ENCODE results near the gene SV2C.
"Not testable (repeated sequence)": the region's sequence is repeated elsewhere in the genome, so short reads cannot be mapped to it uniquely, and the experiment has no call there.

Gene SV2C

DNA sequence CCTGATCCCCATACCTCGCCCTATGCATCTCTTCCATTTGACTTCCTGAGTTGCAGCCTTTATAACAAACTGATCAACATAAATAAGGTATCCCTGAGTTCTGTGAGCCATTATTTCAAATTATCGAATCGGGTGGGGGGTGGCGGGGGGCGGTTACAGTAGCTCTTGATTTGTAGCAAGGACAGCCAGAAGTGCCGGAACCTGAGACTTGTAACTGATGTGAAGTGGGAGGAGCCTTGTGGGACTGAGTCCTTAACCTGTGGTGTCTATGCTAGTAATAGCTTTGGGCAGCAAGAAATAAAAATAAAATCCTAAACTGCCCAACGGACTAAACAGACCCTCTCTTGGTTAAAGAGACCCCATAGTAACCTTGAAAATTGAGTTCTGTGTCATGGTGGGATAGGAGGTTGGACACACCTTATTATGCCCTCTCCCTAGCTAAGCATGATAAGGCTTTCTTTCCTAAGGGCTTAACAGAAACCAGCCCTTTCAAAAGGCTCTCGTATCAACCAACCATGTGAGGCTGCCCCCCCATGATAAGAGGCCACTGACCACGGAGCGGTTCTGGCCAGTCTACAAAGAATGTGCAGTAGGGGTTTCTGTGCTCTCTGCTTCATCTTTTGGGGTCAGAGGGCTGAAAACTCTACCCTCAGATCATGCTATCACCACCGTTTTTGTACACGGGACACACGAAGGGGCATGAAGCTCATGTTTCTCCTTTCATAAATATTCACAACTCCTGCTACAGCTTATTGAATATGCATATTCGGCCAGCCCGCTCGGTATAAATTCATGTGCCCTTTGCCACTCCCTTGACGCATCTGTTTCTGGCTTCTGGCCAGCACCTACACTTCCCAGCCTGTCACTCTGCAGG lies 280.4 kb downstream of the SV2C start:
- no peak for DNase-seq

DNA sequence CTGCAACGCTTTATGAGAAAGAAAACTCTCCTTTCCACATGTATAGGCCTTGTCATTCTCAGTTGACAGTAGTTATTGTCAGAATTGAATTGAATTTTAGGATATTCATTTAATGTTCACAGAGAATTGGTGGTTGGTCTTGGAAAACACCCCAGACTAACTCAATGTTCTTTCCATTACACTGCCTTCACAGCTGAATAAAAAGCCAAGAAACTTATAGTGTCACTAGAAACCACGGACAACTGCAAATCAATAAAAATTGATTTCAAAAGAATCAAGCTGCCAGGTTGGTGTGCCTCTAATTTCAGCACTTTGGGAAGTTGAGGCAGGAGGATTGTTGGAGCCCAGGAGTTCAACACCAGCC lies 281.0 kb downstream of the SV2C start:
- no peak for DNase-seq

DNA sequence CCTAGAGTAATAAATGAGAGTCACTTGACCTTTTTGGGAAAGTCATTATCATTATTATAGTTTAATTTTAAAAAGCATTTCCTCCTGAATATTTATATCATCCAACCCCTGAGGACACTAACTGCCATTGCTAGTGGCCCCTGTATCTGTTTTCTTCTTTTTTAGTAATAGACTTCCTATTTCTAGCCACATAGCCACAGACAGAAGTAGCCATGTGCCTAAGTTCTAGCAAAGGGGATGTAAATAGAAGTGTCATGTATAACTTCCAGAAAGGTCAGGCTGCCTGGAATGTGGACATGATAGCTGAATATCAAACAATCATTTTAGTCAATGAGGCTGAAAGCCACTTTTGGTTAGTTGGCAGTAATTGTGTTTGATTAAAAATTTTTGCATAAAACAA lies 282.4 kb downstream of the SV2C start:
- no peak for DNase-seq

DNA sequence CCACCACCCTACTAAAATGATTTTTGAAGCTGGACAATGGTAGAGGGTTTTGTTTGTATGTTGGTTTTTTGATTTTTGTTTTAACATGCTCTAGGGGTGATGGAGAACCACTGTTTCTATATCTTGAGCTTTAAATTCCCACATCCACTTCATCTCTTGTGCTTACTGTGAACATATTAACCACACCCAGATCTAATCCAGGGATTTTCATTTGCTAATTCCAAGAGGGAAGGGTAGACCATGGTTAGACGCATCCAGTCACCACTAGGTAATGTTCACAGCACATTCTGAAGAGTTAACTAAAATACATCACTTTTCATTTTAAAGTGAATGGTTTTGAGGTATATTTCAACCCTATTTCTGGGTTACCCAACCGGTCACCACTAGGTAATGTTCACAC lies 283.4 kb downstream of the SV2C start:
- no peak for DNase-seq

DNA sequence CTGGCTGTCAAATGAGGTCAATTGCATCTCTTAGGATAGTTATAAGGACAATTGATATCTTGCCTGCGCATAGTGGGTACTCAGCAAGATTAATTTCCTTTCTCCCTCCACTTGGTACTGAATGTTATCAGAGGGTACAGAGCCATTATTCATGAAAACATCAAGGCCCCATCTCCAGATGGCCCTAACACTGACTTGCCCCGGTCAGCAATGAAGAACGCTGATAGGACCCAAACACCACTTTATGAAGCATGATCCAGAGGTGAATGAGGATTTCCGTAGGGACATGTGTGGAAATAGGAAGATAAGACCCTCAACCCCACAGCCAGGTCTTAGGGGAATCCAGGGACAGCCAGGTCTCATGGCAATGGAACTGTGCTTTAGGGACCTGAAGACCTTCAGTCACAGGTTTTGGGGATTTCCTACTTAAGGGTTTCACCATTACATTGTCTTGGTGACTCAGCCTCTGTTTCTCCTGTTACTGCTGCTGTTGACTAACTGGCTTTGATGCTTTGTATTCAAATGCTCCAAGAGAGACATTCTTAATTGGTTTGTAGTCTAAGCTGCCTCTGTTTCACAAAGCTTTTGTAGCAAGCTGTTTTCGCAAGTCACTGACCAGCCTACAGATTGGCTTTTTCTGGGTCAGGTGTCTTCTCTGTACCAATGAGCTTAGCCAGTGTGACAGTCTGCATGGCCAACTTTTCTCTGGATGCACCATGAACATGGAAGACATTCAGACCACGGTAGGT lies 284.6 kb downstream of the SV2C start:
- no peak for DNase-seq

DNA sequence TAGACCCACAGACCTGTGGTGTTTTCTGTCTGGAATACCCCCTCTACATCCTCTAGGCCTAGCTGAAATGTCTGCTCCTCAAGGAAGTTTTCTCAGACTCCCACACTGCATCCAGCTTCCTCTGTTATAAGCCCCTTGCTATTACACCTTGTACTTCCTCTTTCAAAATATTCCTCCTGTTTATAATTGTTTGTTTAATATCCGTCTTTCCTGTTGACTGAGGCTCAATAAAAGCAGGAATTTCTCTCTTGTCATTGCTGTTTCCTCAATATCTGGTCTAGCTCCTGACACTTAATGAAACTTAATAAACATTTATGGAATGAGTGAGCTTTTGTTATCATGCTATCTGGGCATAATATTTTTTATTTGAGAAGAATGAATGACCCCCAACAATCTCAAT lies 285.8 kb downstream of the SV2C start:
- no peak for DNase-seq

DNA sequence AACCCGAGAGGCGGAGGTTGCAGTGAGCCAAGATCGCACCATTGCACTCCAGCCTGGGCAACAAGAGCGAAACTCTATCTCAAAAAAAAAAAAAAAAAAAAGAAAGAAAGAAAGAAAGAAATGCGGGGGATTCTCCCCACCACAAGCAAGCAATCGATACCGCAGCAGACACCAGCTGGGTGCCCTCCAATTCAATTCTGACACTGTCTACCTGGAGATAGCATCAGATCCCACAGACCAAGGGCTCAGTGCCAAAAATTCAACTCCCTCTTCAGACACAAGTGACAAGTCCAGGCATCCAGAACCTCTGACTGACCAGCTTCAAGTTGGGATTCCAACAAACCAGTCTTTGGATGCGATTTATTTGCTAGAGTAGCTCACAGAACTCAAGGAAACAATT lies 286.5 kb downstream of the SV2C start:
- DNase-seq: not testable (repeated sequence)

DNA sequence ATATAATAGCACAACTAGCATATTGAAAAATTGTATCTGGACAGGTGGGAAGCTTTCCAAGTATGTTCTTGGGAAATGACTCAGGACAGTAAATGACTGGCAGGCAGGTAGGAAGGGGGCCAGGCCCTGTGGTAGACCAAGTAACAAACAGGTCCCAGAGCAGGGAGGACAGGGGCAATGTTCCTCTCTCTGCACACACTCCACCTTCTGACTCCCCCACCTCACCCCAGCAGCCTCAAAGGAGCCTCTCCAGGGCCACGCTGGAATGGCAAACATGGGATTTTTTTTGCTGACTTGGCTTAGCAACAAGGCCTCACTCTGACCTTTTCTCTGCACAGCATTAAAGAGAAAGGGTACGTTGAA lies 288.8 kb downstream of the SV2C start:
- no peak for DNase-seq

DNA sequence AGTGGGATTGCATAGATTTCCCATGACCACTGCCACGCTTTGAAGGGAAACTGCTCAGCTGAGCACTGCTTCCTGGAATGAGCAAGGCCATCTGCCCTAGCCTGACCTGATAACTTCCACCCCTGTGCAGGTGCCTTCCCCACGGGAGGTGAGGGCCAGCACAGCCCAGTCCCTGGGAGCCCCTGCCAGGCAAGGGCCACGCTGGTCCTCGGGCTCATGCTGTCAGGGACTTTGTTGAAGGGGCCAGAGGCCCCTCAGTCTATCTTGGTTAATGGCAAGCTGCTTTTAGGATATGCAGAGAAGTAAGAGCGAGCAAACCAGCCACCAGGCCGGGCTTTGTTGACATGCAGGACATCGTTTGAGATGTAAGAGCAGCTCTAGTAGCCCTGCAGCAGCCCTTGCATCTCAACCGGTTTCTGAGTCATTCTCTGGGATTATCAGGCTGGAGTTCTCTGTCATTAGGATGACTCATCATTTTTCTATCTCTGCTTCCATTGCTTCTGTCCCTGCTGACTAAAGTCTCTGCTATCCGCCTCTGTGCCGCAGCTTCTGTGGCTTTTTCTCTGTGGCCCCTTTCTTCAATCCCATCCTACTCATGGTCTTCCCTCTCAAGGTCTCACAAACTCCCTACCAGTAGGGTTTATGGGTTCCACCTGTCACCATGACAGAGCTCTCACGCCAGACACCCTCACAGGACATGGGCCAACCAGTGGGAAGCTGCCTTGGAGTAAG lies 289.3 kb downstream of the SV2C start:
- no peak for DNase-seq

DNA sequence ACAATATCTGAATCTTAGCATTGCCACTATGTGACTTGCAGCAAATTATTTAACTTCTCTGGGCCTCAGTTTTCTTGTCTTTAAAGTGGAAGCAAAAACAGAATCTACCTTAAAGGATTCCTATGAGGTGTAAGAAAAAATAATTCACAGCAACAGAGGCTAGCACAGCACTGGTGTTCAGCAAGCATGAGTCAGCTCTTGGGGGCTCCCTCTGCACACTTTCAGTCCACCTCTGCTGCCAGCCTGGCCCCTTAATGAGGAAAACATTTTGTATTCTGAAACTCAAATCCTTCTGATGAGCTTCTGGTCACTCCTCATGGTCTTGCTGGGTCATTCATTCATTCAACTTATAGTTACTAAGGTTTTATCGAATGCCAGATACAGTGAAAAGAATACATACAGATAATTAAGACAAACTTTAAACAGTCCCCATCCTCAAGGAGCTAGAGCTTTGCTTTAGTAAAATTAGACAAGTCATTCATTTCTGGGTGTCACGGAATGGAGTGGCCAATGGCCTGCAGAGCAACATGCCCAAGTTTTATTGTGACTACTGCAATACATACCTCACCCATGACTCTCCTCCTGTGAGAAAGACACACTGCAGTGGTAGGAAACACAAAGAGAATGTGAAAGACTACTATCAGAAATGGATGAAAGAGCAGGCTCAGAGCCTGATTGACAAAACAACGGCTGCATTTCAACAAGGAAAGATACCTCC lies 293.1 kb downstream of the SV2C start:
- DNase-seq: no peak

DNA sequence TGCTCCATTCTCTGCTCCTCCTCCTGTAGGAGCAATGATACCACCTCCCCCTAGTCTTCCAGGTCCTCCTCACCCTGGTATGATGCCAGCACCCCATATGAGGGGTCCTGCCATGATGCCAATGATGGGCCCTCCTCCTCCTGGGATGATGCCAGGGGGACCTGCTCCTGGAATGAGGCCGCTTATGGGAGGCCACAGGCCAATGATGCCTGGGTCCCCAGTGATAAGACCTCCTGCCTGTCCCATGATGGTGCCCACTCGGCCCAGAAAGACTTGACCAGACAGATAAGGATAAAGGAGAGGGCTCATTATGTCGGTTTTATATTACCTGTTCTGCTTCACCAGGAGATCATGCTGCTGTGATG lies 293.7 kb downstream of the SV2C start:
- no peak for DNase-seq

DNA sequence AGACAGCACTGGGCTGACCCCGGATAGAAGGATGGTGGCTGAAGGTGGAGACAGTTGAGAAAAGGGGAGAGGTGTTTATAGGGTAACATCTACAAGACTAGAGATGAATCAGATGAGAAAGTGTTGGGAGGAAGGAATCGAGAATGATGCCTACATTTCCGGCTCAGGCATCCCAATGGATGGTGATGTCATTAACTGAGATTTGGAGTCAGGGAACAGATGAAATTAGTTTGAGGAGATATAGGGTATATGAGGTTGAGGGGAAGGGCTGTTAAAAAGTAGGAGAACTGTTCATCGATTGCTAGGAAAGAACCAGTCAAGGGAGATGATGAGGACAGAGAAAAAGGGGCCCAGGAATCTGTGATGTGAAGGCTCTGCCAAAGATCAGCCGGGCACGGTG lies 295.2 kb downstream of the SV2C start:
- no peak for DNase-seq

DNA sequence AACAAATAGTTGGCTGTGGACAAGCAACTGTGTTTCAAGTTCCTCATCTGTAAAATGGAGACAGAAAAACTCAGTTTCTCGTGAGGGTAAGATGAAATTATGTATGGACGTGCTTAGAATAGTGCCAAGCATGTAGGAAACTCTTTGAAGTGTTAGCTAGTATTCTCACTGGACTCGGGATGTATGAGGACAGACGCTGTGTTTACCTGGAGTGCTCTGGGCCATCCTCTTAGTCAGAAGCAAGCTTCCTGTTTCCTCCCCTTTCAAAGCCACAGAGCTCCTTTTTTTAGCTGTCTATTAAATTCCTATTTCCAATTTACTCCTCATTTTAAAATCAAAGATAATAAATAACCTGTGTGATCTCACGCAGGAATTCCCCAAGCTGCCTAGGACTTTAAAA lies 296.1 kb downstream of the SV2C start:
- DNase-seq: no peak

DNA sequence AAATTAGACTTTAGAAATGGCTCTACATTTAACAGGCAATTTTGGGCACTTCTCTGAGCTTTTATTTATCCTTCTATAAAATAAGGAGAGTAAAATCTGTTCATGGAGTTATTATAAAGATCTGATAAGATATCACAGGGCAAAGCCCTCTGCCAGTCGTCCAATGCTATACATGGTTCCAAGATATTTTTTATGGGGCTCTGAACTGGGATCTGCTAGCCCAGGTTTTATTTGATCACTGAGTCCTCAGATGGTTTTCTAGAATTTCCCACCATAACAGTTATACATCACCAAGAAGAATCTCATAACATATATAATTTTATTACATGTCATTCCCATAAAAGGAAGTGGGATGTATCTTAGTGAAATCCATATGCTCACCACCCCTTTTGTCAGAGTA lies 296.7 kb downstream of the SV2C start:
- no peak for DNase-seq

DNA sequence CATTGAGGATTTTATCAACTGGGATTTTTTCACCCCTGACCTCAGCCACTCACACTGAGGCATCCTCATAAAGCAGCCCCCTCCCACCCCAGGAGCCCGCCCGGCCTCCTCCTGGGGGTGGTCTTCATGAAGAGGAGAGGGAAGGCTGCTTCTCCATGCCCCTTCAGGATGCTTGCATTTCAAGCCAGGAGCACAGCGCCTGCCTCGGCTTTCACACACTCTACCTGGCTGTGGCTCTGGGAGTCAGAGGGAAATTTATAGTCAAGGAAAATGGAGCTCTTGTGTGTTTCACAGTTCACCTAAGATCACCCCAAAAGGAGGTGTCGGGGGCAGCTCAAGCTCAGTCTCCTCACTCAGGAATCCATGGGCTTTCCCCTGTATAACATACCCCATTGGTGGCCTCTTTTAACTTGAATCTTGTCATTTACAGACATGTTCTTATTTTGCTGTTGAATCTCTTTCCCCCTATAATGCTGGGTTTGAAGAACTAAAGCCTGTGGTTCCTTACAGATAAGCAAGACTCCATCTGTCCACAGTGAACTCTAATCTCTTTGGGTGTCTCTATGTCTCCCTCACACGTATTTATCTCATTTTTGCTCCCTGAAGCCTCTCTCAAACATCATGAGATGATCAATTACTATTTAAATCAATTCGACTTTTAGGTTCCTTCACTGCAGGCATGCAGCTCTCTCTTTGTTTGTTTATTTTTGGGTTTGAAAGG lies 297.3 kb downstream of the SV2C start:
- no peak for DNase-seq

DNA sequence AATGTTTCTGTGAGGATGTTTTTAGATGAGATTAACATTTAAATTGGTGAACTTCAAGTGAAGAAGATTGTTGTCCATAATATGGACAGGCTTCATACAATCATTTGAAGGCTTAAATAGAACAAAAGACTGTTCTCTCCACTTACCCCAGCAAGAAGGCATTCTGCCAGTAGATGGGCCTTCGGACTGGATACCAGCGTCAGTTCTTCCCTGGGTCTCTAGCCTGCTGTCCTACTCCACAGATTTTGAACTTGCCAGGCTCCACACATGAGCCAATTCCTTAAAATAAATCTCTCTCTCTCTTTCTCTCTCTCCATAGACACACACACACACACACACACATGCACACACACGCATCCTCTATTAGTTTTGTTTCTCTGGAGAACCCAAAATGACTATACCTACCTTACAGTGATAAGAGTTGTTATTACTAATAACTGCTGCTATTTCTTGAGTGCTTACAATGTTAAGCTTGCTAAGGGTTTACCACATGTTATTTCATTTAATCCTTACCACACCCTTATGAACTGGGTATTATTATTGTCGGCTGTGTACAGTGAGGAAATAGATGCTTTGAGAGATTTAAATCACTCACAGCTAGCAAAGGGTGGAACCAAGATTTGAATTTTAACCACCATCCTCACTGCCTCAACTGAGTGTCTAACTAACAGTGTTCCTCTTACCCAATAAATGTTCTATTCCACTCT lies 300.1 kb downstream of the SV2C start:
- no peak for DNase-seq

DNA sequence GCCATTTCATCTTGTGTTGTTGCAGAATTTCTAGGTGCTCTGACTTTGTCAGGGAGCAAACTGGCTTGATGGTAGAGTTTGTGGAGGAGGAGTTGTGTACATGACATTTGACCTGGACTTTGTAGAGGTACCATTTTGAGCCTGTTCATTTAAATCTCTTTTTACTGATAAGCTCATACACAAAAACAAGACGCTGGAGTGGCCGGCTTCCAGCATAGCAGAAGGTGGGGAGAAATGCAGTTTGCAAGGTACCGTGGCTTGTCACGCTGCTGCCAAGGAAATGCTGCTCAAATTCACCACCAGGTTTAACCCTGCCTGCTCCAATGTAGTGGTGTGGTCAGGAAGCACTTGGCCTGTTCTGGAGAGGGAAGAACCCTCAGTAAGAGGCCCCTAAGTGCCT lies 301.0 kb downstream of the SV2C start:
- DNase-seq: no peak

DNA sequence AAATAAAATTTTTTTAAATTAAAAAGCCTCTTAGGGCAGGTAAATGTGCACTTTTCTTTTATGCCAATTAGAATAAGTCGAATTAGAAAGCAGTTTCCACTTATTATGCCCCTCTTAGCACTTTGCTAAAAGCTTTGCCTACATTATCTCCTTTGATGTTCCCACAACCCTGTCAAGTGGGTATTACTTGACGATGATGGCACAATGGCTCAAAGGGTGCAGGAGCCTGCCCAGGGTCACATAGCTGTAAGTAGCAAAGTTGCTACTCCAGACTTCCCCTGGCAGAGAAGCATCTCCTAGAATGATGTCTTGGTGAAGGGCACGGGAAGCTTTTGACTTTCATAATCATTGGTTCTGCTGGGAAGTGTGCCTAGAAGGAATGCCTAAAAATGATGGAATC lies 301.5 kb downstream of the SV2C start:
- no peak for DNase-seq

DNA sequence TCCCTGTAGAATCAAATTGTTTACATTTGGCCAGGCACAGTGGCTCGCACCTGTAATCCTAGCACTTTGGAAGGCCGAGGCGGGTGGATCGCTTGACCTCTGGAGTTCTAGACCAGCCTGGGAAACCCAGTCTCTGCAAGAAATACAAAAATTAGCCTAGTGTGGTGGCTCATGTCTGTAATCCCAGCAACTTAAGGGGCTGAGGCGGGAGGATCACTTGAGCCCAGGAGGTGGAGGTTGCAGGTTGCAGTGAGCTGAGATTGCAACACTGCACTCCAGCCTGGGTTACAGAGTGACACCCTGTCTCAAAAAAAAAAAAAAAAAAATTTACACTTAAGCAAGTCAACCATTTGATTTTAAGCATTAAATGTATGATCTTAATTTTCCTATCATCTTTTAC lies 302.4 kb downstream of the SV2C start:
- DNase-seq: no peak

DNA sequence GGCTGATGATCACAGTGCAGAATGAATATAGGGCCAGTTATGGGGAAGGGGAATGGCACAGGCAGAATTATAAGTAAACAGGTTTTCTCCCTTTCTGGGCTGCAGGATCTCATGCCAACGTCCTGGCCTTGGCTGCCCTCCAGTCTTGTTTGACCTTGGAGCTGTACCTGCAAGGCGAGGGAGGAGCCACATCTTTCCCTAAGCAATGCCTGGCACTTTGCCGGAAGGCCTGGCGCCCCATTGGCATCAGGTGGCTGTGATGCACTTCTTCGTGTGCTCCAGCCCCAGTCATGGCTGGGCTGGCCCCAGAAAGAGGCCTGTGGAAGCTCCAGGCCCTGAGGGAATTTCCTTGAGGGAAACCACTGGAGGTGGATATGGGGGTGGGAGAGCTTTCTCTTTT lies 303.2 kb downstream of the SV2C start:
- no peak for DNase-seq

DNA sequence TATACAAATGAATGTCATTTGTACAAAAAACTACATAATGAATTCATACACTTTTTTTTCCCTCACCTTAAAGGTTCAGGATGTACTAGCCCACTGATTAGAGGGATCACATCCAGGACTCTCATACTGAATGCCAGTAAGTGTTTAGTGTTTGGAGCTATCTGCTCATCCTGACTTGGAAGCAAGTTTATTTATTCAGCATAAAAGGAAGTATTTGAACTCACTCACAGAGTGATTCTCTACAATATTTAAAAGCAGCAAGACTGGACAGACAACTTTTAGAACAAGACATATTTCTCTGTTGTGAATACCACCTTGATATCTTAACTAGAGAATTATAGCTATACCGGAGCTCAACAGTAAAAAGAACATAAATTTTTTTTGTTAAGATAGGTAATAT lies 305.1 kb downstream of the SV2C start:
- no peak for DNase-seq

All from NCI-H2081 treated with DMSO at 0.1 percent for 48 hours (cell line).